CD14-positive monocyte (primary cell): ENCODE data around the gene GAB1. TPM values are rescaled to one million over a fixed set of nuclear protein-coding genes. Genes with fewer than 3 reads are reported as not detected.

Experiments used
- DNase-seq, 3 donors: peaks; one replicate each; pipeline ENCODE4 v3.0.0-alpha.2; 2011 to 2022
- H2AFZ ChIP-seq: 2 replicates; pipeline ENCODE4 v1.6.0; 2012; ENCODE audit warnings: mild to moderate bottlenecking, low read depth, low read length, inconsistent platforms; ENCODE audit not compliant: insufficient read depth, poor library complexity, severe bottlenecking
- H3K27ac ChIP-seq, 2 donors: 1 replicate in 1 of 2; 2 replicates in 1 of 2; pipeline ENCODE4 v1.5.1; 2012 to 2013; ENCODE audit warnings: low read length in 2 of 2, control low read depth in 1 of 2, inconsistent platforms in 1 of 2, low read depth in 1 of 2, mild to moderate bottlenecking in 1 of 2
- H3K27me3 ChIP-seq, 2 donors: one replicate each; pipeline versions ENCODE4 v1.6.0 to v1.6.1; 2011 to 2013; ENCODE audit warnings: low read length in 2 of 2; ENCODE audit not compliant: control insufficient read depth in 2 of 2, insufficient read depth in 2 of 2
- H3K36me3 ChIP-seq, 2 donors: replicated peaks in 1 of 2; 1 replicate in 1 of 2; 2 replicates in 1 of 2; pipeline versions ENCODE4 v1.5.1 to v1.6.1; 2012 to 2013; ENCODE audit warnings: low read length in 2 of 2, control low read depth in 1 of 2, inconsistent platforms in 1 of 2, mild to moderate bottlenecking in 1 of 2; ENCODE audit not compliant: insufficient read depth in 2 of 2, control insufficient read depth in 1 of 2
- H3K4me1 ChIP-seq, 2 donors: 1 replicate in 1 of 2; 2 replicates in 1 of 2; pipeline versions ENCODE4 v1.5.1 to v1.6.1; 2012 to 2013; ENCODE audit warnings: low read length in 2 of 2, control low read depth in 1 of 2, inconsistent platforms in 1 of 2, mild to moderate bottlenecking in 1 of 2, moderate library complexity in 1 of 2; ENCODE audit not compliant: insufficient read depth in 2 of 2, control insufficient read depth in 1 of 2
- H3K4me2 ChIP-seq: replicated peaks from 2 replicates; pipeline ENCODE3; 2012; ENCODE audit warnings: low read length, moderate library complexity, mild to moderate bottlenecking; ENCODE audit not compliant: poor library complexity, severe bottlenecking; ENCODE audit errors: extremely low read depth
- H3K4me3 ChIP-seq, 3 experiments: fragments of 200-600 bp in 1 of 3; sonication (generic) in 1 of 3; replicated peaks in 1 of 3; 1 replicate in 2 of 3; 2 replicates in 1 of 3; pipeline ENCODE4 v1.5.1; 2011 to 2013; ENCODE audit warnings: low read length in 3 of 3, mild to moderate bottlenecking in 3 of 3, control low read depth in 2 of 3, low read depth in 2 of 3, inconsistent platforms in 1 of 3, moderate library complexity in 1 of 3
- H3K79me2 ChIP-seq: 2 replicates; pipeline ENCODE4 v1.6.0; 2012; ENCODE audit warnings: mild to moderate bottlenecking, control low read depth, inconsistent platforms, low read length, moderate library complexity; ENCODE audit not compliant: insufficient read depth
- H3K9ac ChIP-seq: 2 replicates; pipeline ENCODE4 v1.6.0; 2017; ENCODE audit warnings: low read length, mild to moderate bottlenecking; ENCODE audit not compliant: insufficient read depth, poor library complexity, severe bottlenecking
- H3K9me3 ChIP-seq, 2 donors: replicated peaks in 1 of 2; 1 replicate in 1 of 2; 2 replicates in 1 of 2; pipeline versions ENCODE4 v1.5.1 to v1.6.1; 2012 to 2013; ENCODE audit warnings: low read length in 2 of 2, control low read depth in 1 of 2; ENCODE audit not compliant: control insufficient read depth in 1 of 2, insufficient read depth in 1 of 2
- H4K20me1 ChIP-seq: 2 replicates; pipeline ENCODE4 v1.6.0; 2012; ENCODE audit warnings: mild to moderate bottlenecking, low read length, control low read depth, moderate library complexity; ENCODE audit not compliant: insufficient read depth
- H3K27ac Mint-ChIP-seq, 7 donors: one replicate each; pipeline ENCODE4 v1.8.0; 2020; ENCODE audit warnings: mild to moderate bottlenecking in 7 of 7, mixed read lengths in 7 of 7, moderate library complexity in 6 of 7, inconsistent platforms in 2 of 7
- H3K27me3 Mint-ChIP-seq, 3 donors: one replicate each; pipeline ENCODE4 v1.8.0; 2021 to 2022; ENCODE audit warnings: low read depth in 3 of 3, mild to moderate bottlenecking in 3 of 3, mixed read lengths in 3 of 3, moderate library complexity in 3 of 3, inconsistent platforms in 1 of 3
- H3K36me3 Mint-ChIP-seq, 2 donors: one replicate each; pipeline ENCODE4 v1.8.0; 2020; ENCODE audit warnings: mixed read lengths in 2 of 2, inconsistent platforms in 1 of 2, mild to moderate bottlenecking in 1 of 2
- H3K4me1 Mint-ChIP-seq: one replicate; pipeline ENCODE4 v1.8.0; 2020; ENCODE audit warnings: mild to moderate bottlenecking, mixed read lengths
- H3K4me3 Mint-ChIP-seq, 2 donors: one replicate each; pipeline ENCODE4 v1.8.0; 2020; ENCODE audit warnings: mild to moderate bottlenecking in 2 of 2, mixed read lengths in 2 of 2, moderate library complexity in 1 of 2
- H3K9me3 Mint-ChIP-seq, 7 donors: one replicate each; pipeline ENCODE4 v1.8.0; 2020 to 2022; ENCODE audit warnings: mixed read lengths in 7 of 7, mild to moderate bottlenecking in 6 of 7, moderate library complexity in 6 of 7, inconsistent platforms in 2 of 7
- CTCF ChIP-seq: fragments of 200-600 bp; IDR thresholded peaks from one replicate; pipeline ENCODE4 v1.8.0; 2022; ENCODE audit warnings: antibody characterized with exemption, mild to moderate bottlenecking
- WGBS: methylation state at CpG from one replicate; pipeline ENCODE4 v1.1.5; 2013; ENCODE audit warnings: missing lambda C conversion rate; ENCODE audit not compliant: insufficient coverage; 5-methylcytosine and 5-hydroxymethylcytosine counted together
- intact Hi-C, 2 donors: fragments of 100-400 bp; cut with micrococcal nuclease; formaldehyde crosslinking; loops; one replicate each; pipeline versions ENCODE4 v1.15.0 to v1.15.1; 2023
- polyA plus RNA-seq, 3 donors: library from polyadenylated mRNA; depleted of rRNA in 1 of 3; unstranded in 2 of 3; stranded (reverse) in 1 of 3; fragments of 300-500 nt in 2 of 3; fragments of >200 nt in 1 of 3; fragmentation: Illumina TruSeq in 2 of 3; gene quantifications; 1 replicate in 2 of 3; 2 replicates in 1 of 3; pipeline ENCODE4 v1.2.3, GENCODE V29; 2012 to 2021

GAB1 gene
- polyA plus RNA-seq, 3 donors = 0.55 to 7.3 (median 0.69) TPM

GRCh38 chr4:143441109-143441508, 104.4 kb downstream of the GAB1 start:
- no peak overlapping the region for H3K4me2 ChIP-seq
- intact Hi-C loops = no loop called here
- H4K20me1 ChIP-seq = no peaks in the 10 kb centered on the region
- no peak for TF ChIP-seq CTCF
- no peaks in the 10 kb centered on the region for H3K79me2 ChIP-seq
- Mint-ChIP-seq H3K4me1 (no peaks in the 10 kb centered on the region), H3K4me3 (no peak overlapping the region), H3K27me3 (no peaks in the 10 kb centered on the region), H3K9me3 (peaks cover 0 to 9% (median 2%) of the 10 kb centered on the region in 7 donors), H3K27ac (no peak overlapping the region), H3K36me3 (peaks cover 28 to 41% of the 10 kb centered on the region in 2 donors)
- no peak overlapping the region for H3K4me3 ChIP-seq
- H3K27ac ChIP-seq = no peak overlapping the region
- no peak overlapping the region for H2AFZ ChIP-seq
- H3K9ac ChIP-seq = no peak overlapping the region
- H3K9me3 ChIP-seq = no peaks in the 10 kb centered on the region
- peaks cover 6 to 33% of the 10 kb centered on the region in 2 donors for H3K36me3 ChIP-seq
- DNase-seq = no peak
- H3K27me3 ChIP-seq = no peaks in the 10 kb centered on the region
- no peaks in the 10 kb centered on the region for H3K4me1 ChIP-seq

GRCh38 chr4:143441678-143442077, 105.0 kb downstream of the GAB1 start:
- no CpG with 5 or more reads among the region's 4 CpGs for WGBS
- peak overlapping the region in 2 of 7 donors; percentile 2 to 46 for H3K27ac Mint-ChIP-seq
- no peaks in the 10 kb centered on the region for H3K4me1 Mint-ChIP-seq

More at GRCh38 chr4:143441678-143442077, 105.0 kb downstream of the GAB1 start:
- Histone ChIP-seq H3K9ac (no peak overlapping the region), H3K79me2 (no peaks in the 10 kb centered on the region), H3K4me3 (no peak overlapping the region), H3K27ac (no peak overlapping the region), H3K27me3 (no peaks in the 10 kb centered on the region), H3K9me3 (no peaks in the 10 kb centered on the region), H4K20me1 (no peaks in the 10 kb centered on the region), H2AFZ (no peak overlapping the region), H3K36me3 (peaks cover 6 to 33% of the 10 kb centered on the region in 2 donors), H3K4me1 (no peaks in the 10 kb centered on the region), H3K4me2 (no peak overlapping the region)
- intact Hi-C loops = no loop called here
- DNase-seq = no peak
- Mint-ChIP-seq H3K27me3 (no peaks in the 10 kb centered on the region), H3K36me3 (peaks cover 23 to 35% of the 10 kb centered on the region in 2 donors), H3K4me3 (no peak overlapping the region), H3K9me3 (peaks cover 0 to 8% (median 2%) of the 10 kb centered on the region in 7 donors)
- TF ChIP-seq CTCF = no peak
